CD14-positive monocyte (primary cell): Measurements from ENCODE around the gene MLN. TPM values are rescaled to one million over a fixed set of nuclear protein-coding genes. Genes with fewer than 3 reads are reported as not detected.
A peak's percentile ranks its signal among the peaks of the same experiment; 100 is the strongest.

Experiments used
- DNase-seq, 3 donors: peaks; one replicate each; pipeline ENCODE4 v3.0.0-alpha.2; 2011 to 2022
- H2AFZ ChIP-seq: 2 replicates; pipeline ENCODE4 v1.6.0; 2012; ENCODE audit warnings: mild to moderate bottlenecking, low read depth, low read length, inconsistent platforms; ENCODE audit not compliant: insufficient read depth, poor library complexity, severe bottlenecking
- H3K27ac ChIP-seq, 2 donors: 1 replicate in 1 of 2; 2 replicates in 1 of 2; pipeline ENCODE4 v1.5.1; 2012 to 2013; ENCODE audit warnings: low read length in 2 of 2, control low read depth in 1 of 2, inconsistent platforms in 1 of 2, low read depth in 1 of 2, mild to moderate bottlenecking in 1 of 2
- H3K27me3 ChIP-seq, 2 donors: one replicate each; pipeline versions ENCODE4 v1.6.0 to v1.6.1; 2011 to 2013; ENCODE audit warnings: low read length in 2 of 2; ENCODE audit not compliant: control insufficient read depth in 2 of 2, insufficient read depth in 2 of 2
- H3K36me3 ChIP-seq, 2 donors: replicated peaks in 1 of 2; 1 replicate in 1 of 2; 2 replicates in 1 of 2; pipeline versions ENCODE4 v1.5.1 to v1.6.1; 2012 to 2013; ENCODE audit warnings: low read length in 2 of 2, control low read depth in 1 of 2, inconsistent platforms in 1 of 2, mild to moderate bottlenecking in 1 of 2; ENCODE audit not compliant: insufficient read depth in 2 of 2, control insufficient read depth in 1 of 2
- H3K4me1 ChIP-seq, 2 donors: 1 replicate in 1 of 2; 2 replicates in 1 of 2; pipeline versions ENCODE4 v1.5.1 to v1.6.1; 2012 to 2013; ENCODE audit warnings: low read length in 2 of 2, control low read depth in 1 of 2, inconsistent platforms in 1 of 2, mild to moderate bottlenecking in 1 of 2, moderate library complexity in 1 of 2; ENCODE audit not compliant: insufficient read depth in 2 of 2, control insufficient read depth in 1 of 2
- H3K4me2 ChIP-seq: replicated peaks from 2 replicates; pipeline ENCODE3; 2012; ENCODE audit warnings: low read length, moderate library complexity, mild to moderate bottlenecking; ENCODE audit not compliant: poor library complexity, severe bottlenecking; ENCODE audit errors: extremely low read depth
- H3K4me3 ChIP-seq, 3 experiments: fragments of 200-600 bp in 1 of 3; sonication (generic) in 1 of 3; replicated peaks in 1 of 3; 1 replicate in 2 of 3; 2 replicates in 1 of 3; pipeline ENCODE4 v1.5.1; 2011 to 2013; ENCODE audit warnings: low read length in 3 of 3, mild to moderate bottlenecking in 3 of 3, control low read depth in 2 of 3, low read depth in 2 of 3, inconsistent platforms in 1 of 3, moderate library complexity in 1 of 3
- H3K79me2 ChIP-seq: 2 replicates; pipeline ENCODE4 v1.6.0; 2012; ENCODE audit warnings: mild to moderate bottlenecking, control low read depth, inconsistent platforms, low read length, moderate library complexity; ENCODE audit not compliant: insufficient read depth
- H3K9ac ChIP-seq: 2 replicates; pipeline ENCODE4 v1.6.0; 2017; ENCODE audit warnings: low read length, mild to moderate bottlenecking; ENCODE audit not compliant: insufficient read depth, poor library complexity, severe bottlenecking
- H3K9me3 ChIP-seq, 2 donors: replicated peaks in 1 of 2; 1 replicate in 1 of 2; 2 replicates in 1 of 2; pipeline versions ENCODE4 v1.5.1 to v1.6.1; 2012 to 2013; ENCODE audit warnings: low read length in 2 of 2, control low read depth in 1 of 2; ENCODE audit not compliant: control insufficient read depth in 1 of 2, insufficient read depth in 1 of 2
- H4K20me1 ChIP-seq: 2 replicates; pipeline ENCODE4 v1.6.0; 2012; ENCODE audit warnings: mild to moderate bottlenecking, low read length, control low read depth, moderate library complexity; ENCODE audit not compliant: insufficient read depth
- H3K27ac Mint-ChIP-seq, 7 donors: one replicate each; pipeline ENCODE4 v1.8.0; 2020; ENCODE audit warnings: mild to moderate bottlenecking in 7 of 7, mixed read lengths in 7 of 7, moderate library complexity in 6 of 7, inconsistent platforms in 2 of 7
- H3K27me3 Mint-ChIP-seq, 3 donors: one replicate each; pipeline ENCODE4 v1.8.0; 2021 to 2022; ENCODE audit warnings: low read depth in 3 of 3, mild to moderate bottlenecking in 3 of 3, mixed read lengths in 3 of 3, moderate library complexity in 3 of 3, inconsistent platforms in 1 of 3
- H3K36me3 Mint-ChIP-seq, 2 donors: one replicate each; pipeline ENCODE4 v1.8.0; 2020; ENCODE audit warnings: mixed read lengths in 2 of 2, inconsistent platforms in 1 of 2, mild to moderate bottlenecking in 1 of 2
- H3K4me1 Mint-ChIP-seq: one replicate; pipeline ENCODE4 v1.8.0; 2020; ENCODE audit warnings: mild to moderate bottlenecking, mixed read lengths
- H3K4me3 Mint-ChIP-seq, 2 donors: one replicate each; pipeline ENCODE4 v1.8.0; 2020; ENCODE audit warnings: mild to moderate bottlenecking in 2 of 2, mixed read lengths in 2 of 2, moderate library complexity in 1 of 2
- H3K9me3 Mint-ChIP-seq, 7 donors: one replicate each; pipeline ENCODE4 v1.8.0; 2020 to 2022; ENCODE audit warnings: mixed read lengths in 7 of 7, mild to moderate bottlenecking in 6 of 7, moderate library complexity in 6 of 7, inconsistent platforms in 2 of 7
- WGBS: methylation state at CpG from one replicate; pipeline ENCODE4 v1.1.5; 2013; ENCODE audit warnings: missing lambda C conversion rate; ENCODE audit not compliant: insufficient coverage; 5-methylcytosine and 5-hydroxymethylcytosine counted together
- intact Hi-C, 2 donors: fragments of 100-400 bp; cut with micrococcal nuclease; formaldehyde crosslinking; loops; one replicate each; pipeline versions ENCODE4 v1.15.0 to v1.15.1; 2023
- polyA plus RNA-seq, 3 donors: library from polyadenylated mRNA; depleted of rRNA in 1 of 3; unstranded in 2 of 3; stranded (reverse) in 1 of 3; fragments of 300-500 nt in 2 of 3; fragments of >200 nt in 1 of 3; fragmentation: Illumina TruSeq in 2 of 3; gene quantifications; 1 replicate in 2 of 3; 2 replicates in 1 of 3; pipeline ENCODE4 v1.2.3, GENCODE V29; 2012 to 2021
- TF ChIP-seq, protein P1 (sequence below): fragments of 200-600 bp; IDR thresholded peaks from one replicate; pipeline ENCODE4 v1.8.0; 2022; ENCODE audit warnings: antibody characterized with exemption, mild to moderate bottlenecking

Gene MLN
- polyA plus RNA-seq, 3 donors = not detected

DNA sequence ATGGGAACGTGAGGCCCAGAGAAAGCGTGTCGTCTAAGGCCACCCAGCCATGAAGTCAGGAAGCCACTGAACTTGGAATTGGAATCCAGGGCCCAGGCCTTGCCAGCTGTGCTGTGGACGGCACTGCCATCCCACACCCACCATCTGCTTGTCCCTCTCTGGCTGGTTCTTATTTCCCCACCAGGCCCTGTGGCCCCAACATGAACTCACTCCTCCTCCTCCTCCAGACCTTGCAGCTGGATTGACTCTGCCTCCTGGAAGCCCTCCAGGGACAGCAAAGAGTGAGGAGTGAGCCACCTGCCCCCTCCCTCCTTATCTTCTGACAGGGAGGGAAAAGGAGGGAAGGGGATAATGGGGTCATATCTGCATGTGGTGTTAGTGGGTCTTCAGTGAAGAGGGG, 41.1 kb downstream of the MLN start:
- no peaks in the 10 kb centered on the region for H3K27me3 ChIP-seq
- no peak overlapping the region for H3K9ac ChIP-seq
- no peak overlapping the region for H2AFZ ChIP-seq
- H3K4me2 ChIP-seq = no peak overlapping the region
- no peaks in the 10 kb centered on the region for H3K9me3 ChIP-seq
- Mint-ChIP-seq H3K27me3 (peaks cover 0 to 10% (median 7%) of the 10 kb centered on the region in 3 donors), H3K36me3 (no peaks in the 10 kb centered on the region), H3K4me1 (no peaks in the 10 kb centered on the region), H3K9me3 (no peaks in the 10 kb centered on the region), H3K27ac (no peak overlapping the region), H3K4me3 (no peak overlapping the region)
- 94% methylated on average over 4 of the region's 4 CpGs for WGBS
- H3K79me2 ChIP-seq = no peaks in the 10 kb centered on the region
- intact Hi-C loops = no loop called here
- TF ChIP-seq, protein P1, sequence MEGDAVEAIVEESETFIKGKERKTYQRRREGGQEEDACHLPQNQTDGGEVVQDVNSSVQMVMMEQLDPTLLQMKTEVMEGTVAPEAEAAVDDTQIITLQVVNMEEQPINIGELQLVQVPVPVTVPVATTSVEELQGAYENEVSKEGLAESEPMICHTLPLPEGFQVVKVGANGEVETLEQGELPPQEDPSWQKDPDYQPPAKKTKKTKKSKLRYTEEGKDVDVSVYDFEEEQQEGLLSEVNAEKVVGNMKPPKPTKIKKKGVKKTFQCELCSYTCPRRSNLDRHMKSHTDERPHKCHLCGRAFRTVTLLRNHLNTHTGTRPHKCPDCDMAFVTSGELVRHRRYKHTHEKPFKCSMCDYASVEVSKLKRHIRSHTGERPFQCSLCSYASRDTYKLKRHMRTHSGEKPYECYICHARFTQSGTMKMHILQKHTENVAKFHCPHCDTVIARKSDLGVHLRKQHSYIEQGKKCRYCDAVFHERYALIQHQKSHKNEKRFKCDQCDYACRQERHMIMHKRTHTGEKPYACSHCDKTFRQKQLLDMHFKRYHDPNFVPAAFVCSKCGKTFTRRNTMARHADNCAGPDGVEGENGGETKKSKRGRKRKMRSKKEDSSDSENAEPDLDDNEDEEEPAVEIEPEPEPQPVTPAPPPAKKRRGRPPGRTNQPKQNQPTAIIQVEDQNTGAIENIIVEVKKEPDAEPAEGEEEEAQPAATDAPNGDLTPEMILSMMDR = no peak
- no peak overlapping the region for H3K4me3 ChIP-seq
- no peak overlapping the region for H3K27ac ChIP-seq
- H3K4me1 ChIP-seq = no peaks in the 10 kb centered on the region
- DNase-seq = no peak
- no peaks in the 10 kb centered on the region for H3K36me3 ChIP-seq
- no peaks in the 10 kb centered on the region for H4K20me1 ChIP-seq

DNA sequence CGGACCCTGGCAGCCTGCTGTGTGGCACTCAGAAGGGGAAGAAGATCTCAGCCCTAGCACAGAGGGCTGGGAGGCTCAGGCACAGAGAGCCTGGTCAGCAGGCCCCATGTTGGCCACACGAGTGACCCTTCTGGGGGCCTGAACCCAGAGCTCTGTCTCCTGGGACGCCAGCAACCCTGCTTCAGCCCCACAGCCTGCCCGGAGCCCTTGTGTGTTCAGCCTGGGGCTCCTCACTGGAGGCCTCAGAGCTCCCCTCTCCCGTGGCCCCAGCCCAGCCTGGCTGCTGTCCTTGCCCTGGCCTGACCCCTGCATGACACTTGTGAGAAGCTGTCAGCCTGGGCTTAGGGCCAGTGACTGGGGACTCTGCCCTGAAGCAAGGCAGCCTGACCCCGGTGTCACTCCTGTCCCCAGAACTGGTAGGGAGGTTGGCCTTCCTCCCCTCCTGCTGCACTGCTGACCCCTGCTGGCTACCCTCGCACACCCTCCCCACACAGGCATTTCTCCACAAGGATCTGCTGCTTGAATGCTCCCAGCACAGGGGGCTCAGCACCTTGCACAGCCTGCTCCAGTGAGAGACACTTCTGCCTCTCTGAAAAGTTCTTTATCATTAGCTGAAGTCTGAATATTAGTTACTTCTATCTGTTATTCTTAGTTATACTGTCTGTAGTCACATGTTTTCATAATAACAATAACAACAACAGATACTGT, 41.7 kb downstream of the MLN start:
- Histone ChIP-seq H3K4me1 (no peaks in the 10 kb centered on the region), H3K27ac (no peak overlapping the region), H3K79me2 (no peaks in the 10 kb centered on the region), H4K20me1 (no peaks in the 10 kb centered on the region), H2AFZ (no peak overlapping the region), H3K36me3 (no peaks in the 10 kb centered on the region), H3K9me3 (no peaks in the 10 kb centered on the region), H3K4me3 (no peak overlapping the region), H3K27me3 (no peaks in the 10 kb centered on the region), H3K4me2 (no peak overlapping the region), H3K9ac (no peak overlapping the region)
- Mint-ChIP-seq H3K4me1 (no peaks in the 10 kb centered on the region), H3K4me3 (no peak overlapping the region), H3K27ac (no peak overlapping the region), H3K27me3 (peaks cover 0 to 6% (median 5%) of the 10 kb centered on the region in 3 donors), H3K9me3 (no peaks in the 10 kb centered on the region), H3K36me3 (no peaks in the 10 kb centered on the region)
- 77% methylated on average over 5 of the region's 7 CpGs for WGBS
- DNase-seq = peak in 2 of 3 donors; percentile 18 to 29
- TF ChIP-seq, protein P1 = peak; percentile 40
- intact Hi-C loops = no loop called here
